Heart left ventricle (tissue), 16 donors: Measurements from ENCODE around the gene RGP1. TPM values are rescaled to one million over a fixed set of nuclear protein-coding genes. Genes with fewer than 3 reads are reported as not detected.

ENCODE experiments used
- ATAC-seq, 4 donors: fragments of 200-7000 bp; cut with Tn5 transposase; one replicate each; pipeline ENCODE4 v1.9.1; 2020 to 2022; ENCODE audit warnings: moderate library complexity in 4 of 4, mild to moderate bottlenecking in 3 of 4, moderate number of reproducible peaks in 1 of 4
- DNase-seq, 5 donors: peaks; one replicate each; pipeline ENCODE4 v3.0.0-alpha.2; 2020
- H3K27ac ChIP-seq, 12 donors: fragments of 200-600 bp; sonication (generic) in 4 of 12; one replicate each; pipeline versions ENCODE4 v1.5.0 to v1.8.0; 2016 to 2022; ENCODE audit warnings: mild to moderate bottlenecking in 2 of 12
- H3K27me3 ChIP-seq, 9 donors: fragments of 200-600 bp; sonication (generic) in 2 of 9; one replicate each; pipeline versions ENCODE4 v1.5.1 to v1.8.0; 2016 to 2022; ENCODE audit warnings: mild to moderate bottlenecking in 3 of 9
- H3K36me3 ChIP-seq, 9 donors: fragments of 200-600 bp; sonication (generic) in 2 of 9; one replicate each; pipeline versions ENCODE4 v1.5.0 to v1.8.0; 2018 to 2022; ENCODE audit warnings: mild to moderate bottlenecking in 2 of 9
- H3K4me1 ChIP-seq, 12 donors: fragments of 200-600 bp; sonication (generic) in 4 of 12; one replicate each; pipeline versions ENCODE4 v1.5.0 to v1.8.0; 2016 to 2022; ENCODE audit warnings: mild to moderate bottlenecking in 3 of 12
- H3K4me3 ChIP-seq, 12 donors: fragments of 200-600 bp; sonication (generic) in 4 of 12; one replicate each; pipeline versions ENCODE4 v1.5.0 to v1.8.0; 2017 to 2022; ENCODE audit warnings: mild to moderate bottlenecking in 9 of 12, moderate library complexity in 4 of 12
- H3K9me3 ChIP-seq, 12 donors: fragments of 200-600 bp; sonication (generic) in 4 of 12; one replicate each; pipeline versions ENCODE4 v1.5.0 to v1.8.0; 2016 to 2022; ENCODE audit warnings: mild to moderate bottlenecking in 1 of 12
- POLR2A ChIP-seq, 2 donors: fragments of 450-650 bp; IDR thresholded peaks; one replicate each; pipeline ENCODE4 v1.6.1; 2017; ENCODE audit warnings: antibody characterized with exemption in 2 of 2, mild to moderate bottlenecking in 2 of 2, moderate library complexity in 2 of 2
- WGBS, 4 donors: extraction: QIAGEN DNeasy Blood & Tissue Kit in 2 of 4; methylation state at CpG; one replicate each; pipeline versions ENCODE4 v1.1.5 to v1.1.7; 2013 to 2018; 5-methylcytosine and 5-hydroxymethylcytosine counted together
- intact Hi-C, 10 donors: fragments of 100-400 bp; cut with DNase I; formaldehyde crosslinking; loops; one replicate each; pipeline versions ENCODE4 v1.11.1 to v1.14.2; 2022
- polyA plus RNA-seq, 2 donors: library from polyadenylated mRNA; stranded (reverse); fragments of 200-250 nt; gene quantifications; one replicate each; pipeline ENCODE4 v1.2.3, GENCODE V29; 2013
- total RNA-seq, 9 donors: library from RNA; depleted of rRNA in 2 of 9; stranded (reverse); fragments of >200 nt in 2 of 9; fragmentation: NEBNext Ultra II Directional in 3 of 9; extraction: Animal tissue kit (Norgen Biotek cat#: 25700) in 3 of 9; gene quantifications; one replicate each; pipeline versions ENCODE4 v1.1.0 to v1.2.4, GENCODE V29; 2016 to 2023
- TF ChIP-seq, protein P1 (sequence below), 12 donors: fragments of 200-600 bp; sonication (generic) in 4 of 12; IDR thresholded peaks; one replicate each; pipeline versions ENCODE4 v1.5.0 to v1.8.0; 2018 to 2022; ENCODE audit warnings: antibody characterized with exemption in 12 of 12, mild to moderate bottlenecking in 5 of 12
- donor health status: ischemic (EF 13 %, LVEDD 7.1; RV severe dilation, severe dysfunction).
- donor health status: healthy with polysubstance abuse.
- donor health status: DM: no; HTN: yes; CAD: no.
- donor health status: DM: no; HTN: no; CAD: no.
- donor health status: ischemic (EF 25% LVEDD 6.9; RV normal size, moderate dysfunction).
- donor health status: ischemic (EF 25% LVEDD 5.7; RV mildly dilated, moderate dysfunction).
- donor health status: healthy.
- donor health status: DM: yes; HTN: yes; CAD: no.
- donor health status: ischemic (EF 35%, LVEDD 5.7; RV mildly dilated, moderate dysfunction).
- donor health status: nonischemic (EF 11% LVEDD 7.7; RV severe dilation, severe dysfunction).
- donor health status: DM: yes; HTN: yes; CAD: no.
- donor health status: PGD.
- donor health status: ischemic (EF 29% LVEDD 5.4; RV normal size, mild dysfunction).
- donor health status: nonischemic (EF 23%, LVEDD 6.1; RV moderate dilation, normal function).

RGP1 gene
- total and polyA plus RNA-seq, 11 donors, result 14.7 to 38.8 (median 30.7) TPM

DNA sequence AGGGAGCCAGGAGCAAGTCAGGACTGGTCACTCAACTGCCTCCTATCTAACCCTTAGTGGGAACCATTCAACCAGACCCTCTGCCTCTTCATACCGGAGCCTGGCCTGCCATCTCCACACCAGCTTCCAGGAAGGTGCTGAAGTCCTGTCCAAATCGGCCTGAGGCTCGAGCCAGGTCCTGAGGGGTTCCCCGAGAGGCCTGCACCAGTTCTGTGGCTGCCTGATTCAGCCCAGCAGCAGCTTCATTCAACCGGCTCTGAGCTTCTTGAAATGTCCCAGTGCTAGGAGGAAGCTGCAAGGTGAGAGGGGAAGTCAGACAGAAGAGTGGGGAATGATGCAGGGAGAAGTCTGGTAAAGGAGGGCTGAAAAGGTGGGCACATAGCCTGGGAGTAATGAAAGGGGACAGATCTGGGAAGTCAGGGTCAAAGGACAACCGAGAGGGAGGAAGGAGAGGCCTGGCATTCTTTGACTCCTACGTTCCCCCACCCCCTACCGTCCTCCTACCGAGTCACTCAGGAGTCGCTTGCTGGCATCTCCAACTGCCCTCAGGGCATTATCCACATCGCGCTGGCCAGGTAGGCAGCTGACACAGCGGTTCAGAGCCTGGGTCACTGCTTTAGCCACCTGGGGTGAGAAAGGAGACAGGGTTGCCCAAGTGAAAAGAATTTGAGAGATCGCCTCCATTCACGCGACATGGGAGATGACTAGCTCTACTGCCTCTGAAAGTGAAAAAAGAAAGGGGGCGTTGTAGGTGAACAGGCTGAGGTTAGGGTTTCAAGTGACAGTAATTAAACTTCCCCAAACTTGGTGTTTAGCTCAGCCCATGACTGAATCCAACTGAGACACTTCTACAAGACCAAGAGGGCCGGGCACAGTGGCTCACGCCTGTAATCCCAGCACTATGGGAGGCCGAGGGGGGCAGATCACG lies 37.3 kb upstream of the RGP1 start:
- no peak for DNase-seq
- peak in 1 of 4 donors; percentile 28 for ATAC-seq
- Histone ChIP-seq H3K9me3 (no peaks in the 10 kb centered on the region), H3K4me3 (no peak overlapping the region), H3K27me3 (no peaks in the 10 kb centered on the region), H3K4me1 (peaks cover 0 to 11% (median 0%) of the 10 kb centered on the region in 12 donors), H3K27ac (peak overlapping the region in 1 of 12 donors; percentile 3), H3K36me3 (peaks cover 14 to 100% (median 98%) of the 10 kb centered on the region in 9 donors)
- intact Hi-C loops, result loop anchor here in 1 of 10 donors (5.0 kb wide), 1 partner anchor 34 kb away; no protein-coding TSS in a partner anchor
- TF ChIP-seq, protein P1, sequence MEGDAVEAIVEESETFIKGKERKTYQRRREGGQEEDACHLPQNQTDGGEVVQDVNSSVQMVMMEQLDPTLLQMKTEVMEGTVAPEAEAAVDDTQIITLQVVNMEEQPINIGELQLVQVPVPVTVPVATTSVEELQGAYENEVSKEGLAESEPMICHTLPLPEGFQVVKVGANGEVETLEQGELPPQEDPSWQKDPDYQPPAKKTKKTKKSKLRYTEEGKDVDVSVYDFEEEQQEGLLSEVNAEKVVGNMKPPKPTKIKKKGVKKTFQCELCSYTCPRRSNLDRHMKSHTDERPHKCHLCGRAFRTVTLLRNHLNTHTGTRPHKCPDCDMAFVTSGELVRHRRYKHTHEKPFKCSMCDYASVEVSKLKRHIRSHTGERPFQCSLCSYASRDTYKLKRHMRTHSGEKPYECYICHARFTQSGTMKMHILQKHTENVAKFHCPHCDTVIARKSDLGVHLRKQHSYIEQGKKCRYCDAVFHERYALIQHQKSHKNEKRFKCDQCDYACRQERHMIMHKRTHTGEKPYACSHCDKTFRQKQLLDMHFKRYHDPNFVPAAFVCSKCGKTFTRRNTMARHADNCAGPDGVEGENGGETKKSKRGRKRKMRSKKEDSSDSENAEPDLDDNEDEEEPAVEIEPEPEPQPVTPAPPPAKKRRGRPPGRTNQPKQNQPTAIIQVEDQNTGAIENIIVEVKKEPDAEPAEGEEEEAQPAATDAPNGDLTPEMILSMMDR (IDR thresholded peaks at IDR 0.05), result no peak
- TF ChIP-seq POLR2A (IDR thresholded peaks at IDR 0.05), result no peak
- WGBS, 4 donors, result 86 to 92% (median 90%) methylated on average over 20 to 21 of the region's 21 CpGs

DNA sequence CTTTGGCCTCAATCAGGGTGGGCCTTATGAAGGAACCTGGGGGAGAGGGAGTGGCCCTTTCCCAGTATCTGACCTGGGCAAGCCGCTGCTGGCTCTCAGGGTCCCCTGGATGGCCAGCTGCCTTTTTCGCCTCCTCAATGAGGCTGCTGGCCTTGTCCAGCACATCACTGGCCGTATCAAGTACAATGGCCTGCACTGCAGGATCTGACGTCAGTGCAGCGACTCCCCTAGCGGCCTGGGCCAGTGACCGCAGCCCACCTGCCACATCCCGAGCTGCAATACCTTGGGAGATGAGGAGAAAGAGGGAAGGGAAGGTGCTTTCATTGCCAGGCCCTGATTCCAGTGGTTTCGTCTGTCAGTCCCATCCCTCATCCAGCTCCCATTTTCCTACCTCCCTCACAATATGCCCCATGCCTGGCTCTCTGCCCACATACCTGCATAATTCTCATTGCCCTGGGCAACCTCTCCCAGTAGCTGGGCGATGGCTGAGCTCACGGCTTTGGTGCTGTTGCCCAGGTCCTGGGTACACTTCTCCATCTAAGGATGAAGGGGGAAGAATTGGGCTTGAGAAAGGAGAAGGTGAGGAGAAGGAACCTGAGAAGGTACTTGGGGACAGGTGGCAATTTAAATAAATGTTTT lies 36.2 kb upstream of the RGP1 start:
- no peak for DNase-seq
- no peak for TF ChIP-seq POLR2A (IDR thresholded peaks at IDR 0.05)
- TF ChIP-seq, protein P1 (IDR thresholded peaks at IDR 0.05), result no peak
- intact Hi-C loops, result loop anchor here in 1 of 10 donors (5.0 kb wide), 1 partner anchor 36 kb away; no protein-coding TSS in a partner anchor
- H3K4me1 ChIP-seq, result peaks cover 0 to 11% (median 0%) of the 10 kb centered on the region in 12 donors
- no peak for ATAC-seq
- H3K4me3 ChIP-seq, result no peak overlapping the region
- H3K27ac ChIP-seq, result no peak overlapping the region
- no peaks in the 10 kb centered on the region for H3K27me3 ChIP-seq
- no peaks in the 10 kb centered on the region for H3K9me3 ChIP-seq
- WGBS, 4 donors, result 81 to 90% (median 85%) methylated on average over 11 of the region's 11 CpGs
- H3K36me3 ChIP-seq, result peaks cover 19 to 100% (median 98%) of the 10 kb centered on the region in 9 donors

- intact Hi-C loops, result loop anchor here in 1 of 10 donors (5.0 kb wide), 1 partner anchor 36 kb away; no protein-coding TSS in a partner anchor
- ATAC-seq, result no peak
- H3K4me3 ChIP-seq, result no peak overlapping the region
- peaks cover 19 to 100% (median 98%) of the 10 kb centered on the region in 9 donors for H3K36me3 ChIP-seq
- 89 to 93% (median 91%) methylated on average over 3 of the region's 3 CpGs for WGBS, 4 donors
- TF ChIP-seq, protein P1 (IDR thresholded peaks at IDR 0.05), result no peak
- no peak for TF ChIP-seq POLR2A (IDR thresholded peaks at IDR 0.05)
- no peaks in the 10 kb centered on the region for H3K27me3 ChIP-seq
- no peak for DNase-seq
- peak overlapping the region in 1 of 12 donors; percentile 44 for H3K27ac ChIP-seq
- peaks cover 0 to 11% (median 0%) of the 10 kb centered on the region in 12 donors for H3K4me1 ChIP-seq
- no peaks in the 10 kb centered on the region for H3K9me3 ChIP-seq
Observed at GRCh38 chr9:35713578-35713977, 35.5 kb upstream of the RGP1 start.

DNA sequence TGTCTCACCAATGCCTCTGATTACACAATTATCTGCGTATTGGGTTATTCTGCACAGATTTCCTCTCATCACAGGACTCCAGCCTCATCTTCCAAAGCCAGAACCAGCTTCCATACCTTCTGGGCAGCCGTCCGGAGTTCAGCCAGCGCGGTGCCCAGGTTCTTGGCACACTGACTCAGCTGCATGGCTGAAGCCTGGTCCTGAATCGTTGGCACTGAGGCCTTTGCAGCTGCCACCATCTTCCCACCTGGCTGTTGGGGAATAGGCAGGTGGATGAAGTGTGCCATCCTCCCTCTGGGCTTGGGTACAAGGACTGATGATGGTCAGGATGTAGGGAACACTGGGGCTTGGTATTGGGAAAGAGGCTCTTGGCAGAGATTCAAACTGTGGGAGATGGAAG lies 35.0 kb upstream of the RGP1 start:
- Histone ChIP-seq H3K36me3 (peaks cover 19 to 100% (median 98%) of the 10 kb centered on the region in 9 donors), H3K4me3 (no peak overlapping the region), H3K4me1 (peaks cover 0 to 11% (median 0%) of the 10 kb centered on the region in 12 donors), H3K9me3 (no peaks in the 10 kb centered on the region), H3K27me3 (no peaks in the 10 kb centered on the region), H3K27ac (peak overlapping the region in 1 of 12 donors; percentile 44)
- intact Hi-C loops, result loop anchor here in 1 of 10 donors (5.0 kb wide), 1 partner anchor 37 kb away; no protein-coding TSS in a partner anchor
- TF ChIP-seq, protein P1 (IDR thresholded peaks at IDR 0.05), result no peak
- ATAC-seq (no peak), DNase-seq (no peak)
- 88 to 95% (median 90%) methylated on average over 6 of the region's 6 CpGs for WGBS, 4 donors
